Activated CD8-positive, alpha-beta memory T cell treated with anti-CD3 and anti-CD28 coated beads for 1 hour (primary cell): ENCODE measurements around the gene KMT5B.

Experiments used
- DNase-seq, 2 donors: peaks; one replicate each; pipeline ENCODE4 v3.0.0-alpha.2; 2020; ENCODE audit warnings: low read depth in 1 of 2; ENCODE audit errors: extremely low read depth in 1 of 2

The KMT5B gene

GRCh38 chr11:68216171-68216938 is 3.3 kb upstream of the KMT5B start:
- DNase-seq = no peak

GRCh38 chr11:68215524-68216170 is 2.6 kb upstream of the KMT5B start:
- no peak for DNase-seq

DNA sequence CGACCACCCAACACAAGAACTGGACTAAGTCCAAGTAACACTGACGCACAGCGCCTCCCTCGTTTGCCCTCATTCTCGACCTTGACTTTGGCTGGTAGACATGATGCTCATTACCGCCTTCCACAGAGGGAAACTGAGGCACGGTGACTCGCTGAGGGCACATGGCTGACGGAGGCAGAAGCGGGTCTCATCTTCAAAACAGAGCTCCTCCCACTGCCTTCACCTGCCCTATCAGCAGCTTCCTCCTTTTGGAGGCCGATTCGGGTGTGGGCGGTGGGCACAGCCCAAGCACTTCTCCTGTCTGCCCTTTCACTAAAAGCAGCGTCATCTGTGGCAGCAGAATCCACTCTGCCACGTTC is 2.0 kb upstream of the KMT5B start:
- no peak for DNase-seq

GRCh38 chr11:68214173-68215086 is 1.3 kb upstream of the KMT5B start:
- DNase-seq = no peak

- DNase-seq = peak; percentile 54 to 72
Measured at GRCh38 chr11:68213555-68214172, 568 bp upstream of the KMT5B start.

DNA sequence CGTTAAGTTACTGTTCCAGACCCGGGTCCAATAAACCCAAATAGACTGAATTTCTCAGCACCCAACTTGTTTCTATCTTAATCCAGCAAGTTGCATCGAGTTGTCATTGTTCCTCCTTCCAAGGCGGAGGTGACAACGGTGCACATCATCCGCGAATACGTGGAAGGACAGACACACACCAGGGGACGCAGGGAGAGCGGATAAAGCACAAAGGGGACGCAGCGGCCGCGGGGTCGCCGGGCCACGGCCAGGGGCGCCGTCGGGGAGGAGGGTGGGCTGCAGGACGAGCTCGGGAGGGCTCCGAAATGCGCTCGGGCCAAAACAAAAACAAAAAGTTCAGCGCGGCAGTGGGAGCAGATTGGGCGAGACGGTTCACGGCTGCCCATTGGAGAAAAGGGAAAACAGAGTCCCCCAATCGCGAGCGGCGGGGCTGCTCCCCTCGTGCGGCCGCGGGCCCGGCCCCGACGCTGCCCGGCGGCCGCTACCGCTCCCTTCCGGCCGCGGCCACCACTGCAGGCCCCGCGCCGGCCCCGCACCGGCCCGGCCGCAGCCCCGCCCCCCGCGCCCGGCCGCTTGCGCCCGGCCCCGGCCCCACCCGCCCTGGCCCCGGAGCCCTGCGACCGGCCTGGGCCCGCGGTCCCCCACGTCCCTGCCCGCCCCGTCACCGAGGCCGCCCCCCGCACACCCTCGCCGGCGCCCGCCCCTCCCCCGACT is 518 bp downstream of the KMT5B start:
- DNase-seq = peak in 1 of 2 donors; percentile 19

GRCh38 chr11:68211546-68211945 is 1.6 kb downstream of the KMT5B start:
- DNase-seq = no peak

GRCh38 chr11:68206211-68206610 is 6.9 kb downstream of the KMT5B start:
- no peak for DNase-seq

GRCh38 chr11:68204402-68204801 is 8.7 kb downstream of the KMT5B start:
- no peak for DNase-seq

GRCh38 chr11:68202165-68202564 is 10.9 kb downstream of the KMT5B start:
- DNase-seq = no peak

DNA sequence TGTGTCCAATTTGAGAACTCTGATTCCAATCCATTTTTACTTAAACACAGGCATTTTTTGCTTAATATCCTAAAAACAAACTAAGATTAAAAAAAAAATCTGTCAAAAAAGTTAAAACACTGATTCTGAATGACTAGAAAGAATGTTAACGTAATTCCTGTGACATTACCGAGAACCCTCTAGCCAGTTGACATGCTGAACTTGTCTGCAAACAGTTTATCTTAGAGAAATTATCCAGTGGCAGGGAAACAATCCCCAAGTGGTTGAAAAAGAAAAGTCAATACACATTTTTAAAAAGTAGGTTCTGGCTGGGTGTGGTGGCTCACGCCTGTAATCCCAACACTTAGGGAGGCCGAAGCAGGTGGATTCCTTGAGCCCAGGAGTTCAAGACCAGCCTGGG is 11.6 kb downstream of the KMT5B start:
- no peak for DNase-seq

DNA sequence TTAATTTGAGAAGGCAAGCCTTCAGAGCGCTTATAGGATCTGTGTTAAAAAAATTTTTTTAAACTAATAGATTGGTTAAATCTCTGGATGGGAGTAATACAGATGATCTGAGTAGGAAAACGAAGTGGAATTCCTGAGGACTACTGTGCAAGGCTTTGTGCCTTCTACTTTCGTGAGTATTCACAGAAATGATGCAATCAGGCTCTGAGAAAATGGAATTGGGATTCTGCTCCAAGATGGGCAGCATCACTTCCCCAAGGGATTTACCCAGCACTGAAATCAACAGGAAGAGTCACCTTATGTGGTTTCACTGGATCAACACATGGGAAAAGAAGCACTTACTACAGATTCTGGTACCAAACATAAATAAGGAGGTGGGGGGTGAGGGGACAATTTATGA is 12.5 kb downstream of the KMT5B start:
- DNase-seq = no peak

DNA sequence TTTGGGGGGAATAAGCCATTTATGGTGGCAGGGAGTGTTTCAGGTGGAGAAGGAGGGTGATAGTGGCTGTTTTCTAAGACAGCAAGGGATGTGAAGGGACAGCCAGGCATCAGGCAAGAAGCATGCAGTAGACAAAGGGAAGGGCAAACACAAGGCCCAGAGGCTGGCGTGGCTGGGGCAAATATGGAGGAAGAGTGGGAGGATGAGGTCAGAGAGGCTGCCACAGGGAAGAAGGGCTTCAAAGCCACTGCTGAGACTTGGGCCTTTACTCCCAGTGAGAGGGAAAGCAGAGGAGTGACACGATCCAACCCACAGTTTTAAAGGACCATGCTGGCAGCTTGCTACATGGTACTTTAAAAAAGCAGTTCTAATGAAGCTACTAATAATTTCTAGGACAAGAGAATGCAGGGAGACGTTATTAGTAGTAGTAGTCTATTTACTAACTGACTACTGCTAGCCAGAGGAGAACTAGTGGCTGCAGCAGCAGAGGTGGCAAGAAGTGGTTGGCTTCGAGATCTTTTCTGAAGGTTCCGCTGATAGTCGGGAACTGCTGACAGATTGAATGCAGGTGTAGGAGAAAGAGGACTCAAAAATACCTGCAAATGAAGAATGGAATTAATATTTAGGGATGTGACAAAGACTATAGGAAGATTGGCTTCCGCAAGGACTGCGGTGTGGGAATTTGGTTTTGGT is 13.7 kb downstream of the KMT5B start:
- DNase-seq = no peak

DNA sequence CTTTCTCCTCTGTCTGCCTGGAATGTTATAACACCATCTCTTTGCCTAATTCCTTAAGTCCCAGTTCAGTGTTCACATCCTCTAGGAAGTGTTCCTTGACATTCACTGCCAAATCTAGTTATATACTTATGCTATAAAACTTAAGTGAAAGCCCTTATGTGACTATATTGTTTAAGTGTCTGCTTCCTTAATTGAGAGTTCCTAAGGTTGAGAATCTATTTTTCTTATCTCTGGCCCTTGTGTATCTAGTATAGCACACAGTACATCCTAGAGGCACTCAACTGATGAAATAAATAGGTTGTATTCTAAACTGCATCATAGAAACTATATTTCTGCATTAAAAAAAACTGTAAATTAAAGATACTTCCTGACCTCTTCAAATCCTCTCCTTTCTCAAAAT is 16.9 kb downstream of the KMT5B start:
- no peak for DNase-seq

- no peak for DNase-seq
Measured at GRCh38 chr11:68194675-68195294, 18.3 kb downstream of the KMT5B start.

DNA sequence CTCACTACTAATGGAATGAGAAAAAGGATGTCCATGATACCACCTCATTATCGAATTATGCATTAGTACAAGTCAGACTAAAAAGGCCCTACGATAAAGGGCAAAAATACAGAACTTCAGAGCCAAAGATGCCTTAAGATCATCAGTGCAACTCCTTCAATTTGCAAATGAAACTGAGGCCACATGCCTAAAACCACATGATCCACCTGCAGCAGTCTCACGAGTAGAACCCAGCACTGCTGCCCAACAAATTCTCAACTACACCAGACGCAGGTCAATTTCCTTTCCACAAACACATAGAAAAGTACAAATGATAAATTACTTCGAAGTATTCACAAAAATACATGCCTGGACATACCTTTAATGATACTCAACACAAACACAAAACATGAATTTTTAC is 20.1 kb downstream of the KMT5B start:
- DNase-seq = no peak

DNA sequence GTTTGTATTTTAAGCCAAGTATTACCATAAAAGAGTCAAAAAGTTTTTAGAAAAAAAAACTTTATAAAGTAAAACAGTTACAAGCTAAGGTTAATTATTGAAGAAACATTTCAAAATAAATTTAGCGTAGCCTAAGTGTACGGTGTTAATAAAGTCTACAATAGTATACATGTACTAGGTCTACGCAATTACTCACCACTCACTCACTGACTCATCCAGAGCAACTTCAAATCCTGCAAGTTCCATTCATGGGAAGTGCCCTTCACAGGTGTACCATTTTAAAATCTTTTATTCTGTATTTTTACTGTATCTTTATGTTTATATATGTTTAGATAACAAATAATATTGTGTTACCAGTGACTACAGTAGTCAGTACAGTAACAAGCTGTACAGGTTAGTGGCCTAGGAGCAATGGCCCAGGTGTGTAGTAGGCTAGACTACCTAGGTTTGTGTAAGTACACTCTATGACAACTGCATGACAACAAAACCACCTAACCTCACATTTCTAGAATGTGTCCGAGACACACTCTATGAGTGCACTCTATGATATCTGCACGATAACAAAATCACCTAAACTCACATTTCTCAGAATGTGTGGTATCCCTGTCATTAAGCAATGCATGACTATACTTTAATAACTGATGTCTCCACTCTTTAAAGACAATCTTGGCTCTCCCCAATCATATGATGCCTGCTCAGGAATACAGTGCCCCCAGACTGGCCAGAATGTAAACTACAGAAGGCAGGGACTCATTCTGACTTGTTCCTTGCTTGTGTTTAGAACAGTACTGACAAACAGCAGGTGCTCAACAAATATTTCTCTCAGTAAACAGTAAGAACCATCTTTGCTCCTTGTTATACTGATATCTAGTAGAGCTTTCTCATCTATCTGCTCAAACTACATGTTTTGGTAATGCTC is 21.2 kb downstream of the KMT5B start:
- no peak for DNase-seq

GRCh38 chr11:68189888-68190287 is 23.2 kb downstream of the KMT5B start:
- no peak for DNase-seq
